K562 (cell line): ENCODE data around the gene HOXB4. TPM values are rescaled to one million over a fixed set of nuclear protein-coding genes. Genes with fewer than 3 reads are reported as not detected.
A peak's percentile ranks its signal among the peaks of the same experiment; 100 is the strongest.

ENCODE experiments used
- ATAC-seq: fragments of 200-7000 bp; cut with Tn5 transposase; 3 replicates; pipeline ENCODE4 v1.9.1; 2020; ENCODE audit warnings: moderate library complexity
- BruUV-seq: library from RNA; stranded (reverse); fragments of 400-500 nt; replicated peaks from 2 replicates; lab custom pipeline; 2021; lab: Mats Ljungman, UMichigan
- CTCF ChIA-PET: fragments of 300-600 bp; formaldehyde crosslinking; extraction: SDS; loops from one replicate; lab custom pipeline; 2021; ENCODE audit warnings: low intra/inter-chr PET ratio; lab: Yijun Ruan, JAX
- POLR2A ChIA-PET: fragments of 300-600, 350-650 bp; sonication (Branson Sonifier 250); formaldehyde crosslinking; extraction: SDS; loops from one replicate; lab custom pipeline; 2021; ENCODE audit warnings: antibody characterized with exemption, inconsistent platforms; lab: Yijun Ruan, JAX
- DNase-seq, 4 experiments: peaks; one replicate each; pipeline versions ENCODE4 v3.0.0 to v3.0.0-alpha.2; 2011 to 2018; ENCODE audit warnings: low spot score in 3 of 4, mixed read lengths in 3 of 4; ENCODE audit errors: extremely low read depth in 1 of 4
- FAIRE-seq: peaks from 2 replicates; lab custom pipeline; 2011; peaks lifted over from hg19 to GRCh38; lab: Jason Lieb, UNC
- H2AFZ ChIP-seq: 2 replicates; pipeline ENCODE4 v1.6.0; 2011; ENCODE audit warnings: low read depth, low read length, control low read depth, inconsistent platforms
- H3K27ac ChIP-seq: fragments of 200-600 bp; 3 replicates; pipeline ENCODE4 v1.8.0; 2011; ENCODE audit warnings: low read depth, mild to moderate bottlenecking, control low read depth, inconsistent platforms, low read length, moderate library complexity, mixed read lengths; ENCODE audit errors: extremely low read depth
- H3K27me3 ChIP-seq, 2 experiments: fragments of 300-600 bp in 1 of 2; 2 replicates in 1 of 2; 3 replicates in 1 of 2; pipeline versions ENCODE4 v1.6.0 to v1.8.0; 2011; ENCODE audit warnings: inconsistent platforms in 2 of 2, low read length in 2 of 2, mild to moderate bottlenecking in 1 of 2, mixed read lengths in 1 of 2, moderate library complexity in 1 of 2; ENCODE audit not compliant: control insufficient read depth in 2 of 2, insufficient read depth in 2 of 2
- H3K36me3 ChIP-seq: fragments of 300-600 bp; 3 replicates; pipeline ENCODE4 v1.8.0; 2011; ENCODE audit warnings: mild to moderate bottlenecking, low read length, inconsistent platforms; ENCODE audit not compliant: control insufficient read depth, insufficient read depth
- H3K4me1 ChIP-seq, 2 experiments: fragments of 200-600 bp in 1 of 2; replicated peaks in 1 of 2; 2 replicates in 1 of 2; 3 replicates in 1 of 2; pipeline versions ENCODE4 v1.5.1 to v1.8.0; 2011; ENCODE audit warnings: inconsistent platforms in 2 of 2, low read length in 2 of 2, mild to moderate bottlenecking in 1 of 2, mixed read lengths in 1 of 2, moderate library complexity in 1 of 2; ENCODE audit not compliant: control insufficient read depth in 2 of 2, insufficient read depth in 2 of 2
- H3K4me2 ChIP-seq: 2 replicates; pipeline ENCODE4 v1.6.1; 2011; ENCODE audit warnings: low read length, control low read depth, inconsistent platforms, mixed read lengths; ENCODE audit not compliant: insufficient read depth
- H3K4me3 ChIP-seq: fragments of 200-600 bp; sonication (generic), shearing (Covaris generic); 2 replicates; pipeline ENCODE4 v1.5.1; 2016; ENCODE audit warnings: control low read depth, inconsistent platforms
- H3K79me2 ChIP-seq: fragments of 200-600 bp; 3 replicates; pipeline ENCODE4 v1.8.0; 2011; ENCODE audit warnings: low read length, inconsistent platforms; ENCODE audit not compliant: control insufficient read depth, insufficient read depth
- H3K9ac ChIP-seq, 2 experiments: 2 replicates each; pipeline versions ENCODE4 v1.6.0 to v1.6.1; 2011; ENCODE audit warnings: low read depth in 2 of 2, low read length in 2 of 2, control low read depth in 1 of 2, inconsistent platforms in 1 of 2, mild to moderate bottlenecking in 1 of 2, mixed read lengths in 1 of 2; ENCODE audit not compliant: insufficient read depth in 1 of 2
- H3K9me1 ChIP-seq: one replicate; pipeline ENCODE4 v1.6.0; 2011; ENCODE audit warnings: inconsistent platforms, mild to moderate bottlenecking, low read length, moderate library complexity; ENCODE audit not compliant: control insufficient read depth, insufficient read depth
- H3K9me3 ChIP-seq: replicated peaks from 2 replicates; pipeline ENCODE4 v1.5.1; 2011; ENCODE audit warnings: low read depth, low read length, inconsistent platforms; ENCODE audit not compliant: control insufficient read depth, insufficient read depth
- H4K20me1 ChIP-seq: replicated peaks from 2 replicates; pipeline ENCODE4 v1.6.1; 2011; ENCODE audit warnings: low read length, inconsistent platforms, mixed read lengths; ENCODE audit not compliant: control insufficient read depth, insufficient read depth
- ADNP ChIP-seq: fragments of 200-800 bp; sonication (Bioruptor generic); IDR thresholded peaks from 2 replicates; pipeline ENCODE4 v1.6.1; 2016; ENCODE audit warnings: missing genetic modification characterization, missing compliant biosample characterization
- C11orf30 ChIP-seq: fragments of 450-650 bp; IDR thresholded peaks from 2 replicates; pipeline ENCODE4 v1.6.1; 2016; ENCODE audit warnings: low read depth, mild to moderate bottlenecking
- CCNT2 ChIP-seq: IDR thresholded peaks from 2 replicates; pipeline ENCODE4 v1.6.1; 2011; ENCODE audit warnings: borderline replicate concordance, low read depth, mild to moderate bottlenecking, moderate library complexity, mixed read lengths, low read length; ENCODE audit not compliant: insufficient read length; ENCODE audit errors: extremely low read depth
- CREB1 ChIP-seq, 2 experiments: sonication (generic) in 1 of 2; formaldehyde crosslinking in 1 of 2; IDR thresholded peaks; 2 replicates each; pipeline versions ENCODE4 v1.6.1 to v1.8.0; 2012 to 2022; ENCODE audit warnings: inconsistent platforms in 1 of 2, mild to moderate bottlenecking in 1 of 2, missing genetic modification reagents in 1 of 2, moderate library complexity in 1 of 2
- DIDO1 ChIP-seq: fragments of 450-650 bp; IDR thresholded peaks from 2 replicates; pipeline ENCODE4 v1.6.1; 2016; ENCODE audit warnings: low read depth, missing biosample characterization, missing genetic modification characterization
- EGR1 ChIP-seq: fragments of 450-650 bp; conservative IDR thresholded peaks from 2 replicates; pipeline ENCODE4 v1.6.1; 2017; ENCODE audit warnings: mild to moderate bottlenecking
- FOS ChIP-seq: IDR thresholded peaks from 3 replicates; pipeline ENCODE4 v1.6.1; 2011; ENCODE audit not compliant: insufficient read length; ENCODE audit errors: extremely low read depth
- FUS ChIP-seq: fragments of 200-400 bp; formaldehyde crosslinking; optimal IDR thresholded peaks from 2 replicates; pipeline ENCODE3; 2017; ENCODE audit warnings: low read depth, low read length
- HDGF ChIP-seq: fragments of 450-650 bp; IDR thresholded peaks from 2 replicates; pipeline ENCODE4 v1.6.1; 2016
- MEIS2 ChIP-seq: fragments of 450-650 bp; IDR thresholded peaks from 2 replicates; pipeline ENCODE4 v1.6.1; 2014; ENCODE audit warnings: mild to moderate bottlenecking; ENCODE audit not compliant: partially characterized antibody
- MXI1 ChIP-seq: IDR thresholded peaks from 2 replicates; pipeline ENCODE4 v1.6.1; 2011; ENCODE audit warnings: low read depth, mild to moderate bottlenecking, improper control_type of control experiment, low read length
- NBN ChIP-seq: fragments of 450-650 bp; IDR thresholded peaks from 2 replicates; pipeline ENCODE4 v1.6.1; 2016; ENCODE audit warnings: low read depth, mild to moderate bottlenecking
- RAD51 ChIP-seq: fragments of 450-650 bp; IDR thresholded peaks from 2 replicates; pipeline ENCODE4 v1.7.1; 2016; ENCODE audit warnings: low read depth, mild to moderate bottlenecking, borderline replicate concordance
- RBFOX2 ChIP-seq: fragments of 200-400 bp; formaldehyde crosslinking; IDR thresholded peaks from 2 replicates; pipeline ENCODE4 v1.6.1; 2017; ENCODE audit warnings: low read depth, mild to moderate bottlenecking, low read length, moderate library complexity
- RBM34 ChIP-seq: fragments of 200-400 bp; formaldehyde crosslinking; IDR thresholded peaks from 2 replicates; pipeline ENCODE4 v1.6.1; 2018; ENCODE audit warnings: low read length, borderline replicate concordance; ENCODE audit not compliant: insufficient read depth
- TAF9B ChIP-seq: fragments of 450-650 bp; IDR thresholded peaks from 2 replicates; pipeline ENCODE4 v1.6.1; 2018; ENCODE audit warnings: mild to moderate bottlenecking; ENCODE audit not compliant: partially characterized antibody
- YBX1 ChIP-seq: fragments of 450-650 bp; IDR thresholded peaks from 2 replicates; pipeline ENCODE4 v1.7.1; 2016; ENCODE audit warnings: mild to moderate bottlenecking
- ZNF280B ChIP-seq: fragments of 250-450 bp; sonication (Bioruptor Pico); IDR thresholded peaks from 2 replicates; pipeline ENCODE4 v1.5.1; 2021; ENCODE audit warnings: mild to moderate bottlenecking
- ZNF699 ChIP-seq: fragments of 250-450 bp; sonication (Bioruptor Pico); IDR thresholded peaks from 2 replicates; pipeline ENCODE4 v1.8.0; 2021; ENCODE audit warnings: mild to moderate bottlenecking, moderate library complexity; ENCODE audit not compliant: insufficient replicate concordance
- ZNF75A ChIP-seq: fragments of 450-650 bp; formaldehyde crosslinking; IDR thresholded peaks from 2 replicates; pipeline ENCODE4 v1.4.0; 2020; ENCODE audit warnings: mild to moderate bottlenecking
- WGBS: fragments of 100-300 bp; shearing (Covaris generic); methylation state at CpG from one replicate; pipeline ENCODE4 v1.1.6; 2016; ENCODE audit warnings: low coverage, mixed read lengths; ENCODE audit not compliant: insufficient coverage; ENCODE audit errors: missing lambda C conversion rate; 5-methylcytosine and 5-hydroxymethylcytosine counted together
- in situ Hi-C: fragments of 300-500 bp; cut with MboI; formaldehyde crosslinking; loops from 4 replicates; pipeline ENCODE4 v1.15.0; 2018; ENCODE audit warnings: inconsistent platforms, mixed read lengths
- intact Hi-C: fragments of 100-400 bp; cut with micrococcal nuclease; formaldehyde crosslinking; loops from 2 replicates; pipeline ENCODE4 v1.14.2; 2022
- polyA plus RNA-seq, 8 experiments: library from polyadenylated mRNA; depleted of rRNA in 4 of 8; stranded (reverse) in 5 of 8; unstranded in 3 of 8; fragments of >200 nt; fragmentation: Nextera tagmentation in 2 of 8; fragmentation: Illumina TruSeq in 1 of 8; extraction: Ambion mirVana in 2 of 8; extraction: Trizol in 1 of 8; gene quantifications; 2 replicates each; pipeline versions ENCODE4 v1.2.1 to v1.2.3, GENCODE V29; 2011 to 2014; ENCODE audit warnings: inconsistent platforms in 1 of 8, missing spikeins in 1 of 8
- total RNA-seq, 7 experiments: library from RNA; depleted of rRNA in 6 of 7; stranded (reverse); fragments of >200 nt in 6 of 7; fragmentation: Illumina TruSeq in 2 of 7; extraction: Trizol in 2 of 7; gene quantifications; 2 replicates each; pipeline versions ENCODE4 v1.2.1 to v1.2.3, GENCODE V29; 2011 to 2021; ENCODE audit warnings: low replicate concordance in 1 of 7

The HOXB4 gene
- total and polyA plus RNA-seq, 9 of the 15 experiments (the other 6 are each of a cell fraction or from before 2014, with no cell fraction given): 1.6 to 34.9 (median 14.9) TPM

GRCh38 chr17:48610282-48611211, 32.4 kb upstream of the HOXB4 start, which contains the start of gene HOXB7:
TSS of gene HOXB7 (minus strand) at chr17:48611017. CDS start at chr17:48610918, 99 bp downstream.
- H3K4me2 ChIP-seq: peak within 1 kb of the TSS; percentile 71
- peak; percentile 75 for ATAC-seq
- no peaks in the 10 kb centered on the region for H3K27me3 ChIP-seq
- H3K27ac ChIP-seq: peak within 1 kb of the TSS; percentile 86
- intact Hi-C loops: no loop called here
- POLR2A ChIA-PET: interaction anchor here (0.5 to 1.2 kb wide), 4 partner anchors 53 to 562 kb away, joined by 3 read pairs; partner anchors contain the start of gene NFE2L1
- no peaks in the 10 kb centered on the region for H3K9me3 ChIP-seq
- peaks cover 14% of the 10 kb centered on the region; the same call in 1 of the 3 replicates for H3K36me3 ChIP-seq
- in situ Hi-C loops: no loop called here
- CTCF ChIA-PET: no interaction called here
- H4K20me1 ChIP-seq: no peaks in the 10 kb centered on the region
- FAIRE-seq: peak; percentile 78
- peak within 1 kb of the TSS; percentile 92 for H2AFZ ChIP-seq
- 31% methylated on average over 53 of the region's 79 CpGs for WGBS
- peak; percentile 74 to 84 (median 75) for DNase-seq
- H3K9ac ChIP-seq: peak within 1 kb of the TSS; percentile 80 to 94
- peaks cover 21 to 55% of the 10 kb centered on the region in 2 experiments for H3K4me1 ChIP-seq
- BruUV-seq: no TSS peak
- peak within 1 kb of the TSS; percentile 56 for H3K4me3 ChIP-seq
- H3K9me1 ChIP-seq: no peaks in the 10 kb centered on the region
- peaks cover 26% of the 10 kb centered on the region for H3K79me2 ChIP-seq
- TF ChIP-seq C11orf30 (no peak), TAF9B (no peak), FUS (no peak), MXI1 (no peak), MEIS2 (no peak), CREB1 (IDR thresholded peaks at IDR 0.05) (no peak), CREB1 (CRISPR knock-in tag; IDR thresholded peaks at IDR 0.05) (no peak), ADNP (tag) (no peak), YBX1 (no peak), ZNF280B (no peak), RBM34 (no peak), EGR1 (peak; percentile 68), ZNF75A (CRISPR knock-in tag) (no peak), HDGF (no peak), RAD51 (peak; percentile 100), FOS (peak; percentile 77), NBN (no peak), RBFOX2 (peak; percentile 79), DIDO1 (no peak), ZNF699 (no peak), CCNT2 (peak; percentile 31)
